HL-60 (cell line): ENCODE results near the gene STX8.

Experiments used
- CTCF ChIP-seq: IDR thresholded peaks from one replicate; pipeline ENCODE4 v1.5.1; 2011; ENCODE audit warnings: low read length, control low read depth, inconsistent platforms; ENCODE audit not compliant: insufficient read depth
- GABPA ChIP-seq: IDR thresholded peaks from 2 replicates; pipeline ENCODE4 v1.6.1; 2012; ENCODE audit warnings: low read depth
- POLR2AphosphoS5 ChIP-seq: IDR thresholded peaks from 2 replicates; pipeline ENCODE4 v1.6.1; 2012; ENCODE audit warnings: low read depth
- TF ChIP-seq, protein P1 (sequence below): IDR thresholded peaks from 2 replicates; pipeline ENCODE4 v1.6.1; 2012; ENCODE audit warnings: low read depth; ENCODE audit not compliant: insufficient replicate concordance

GRCh38 chr17:9513266-9513665, 62.4 kb downstream of the STX8 start:
- TF ChIP-seq CTCF: no peak
- TF ChIP-seq GABPA: no peak
- no peak for TF ChIP-seq POLR2AphosphoS5
- TF ChIP-seq, protein P1, sequence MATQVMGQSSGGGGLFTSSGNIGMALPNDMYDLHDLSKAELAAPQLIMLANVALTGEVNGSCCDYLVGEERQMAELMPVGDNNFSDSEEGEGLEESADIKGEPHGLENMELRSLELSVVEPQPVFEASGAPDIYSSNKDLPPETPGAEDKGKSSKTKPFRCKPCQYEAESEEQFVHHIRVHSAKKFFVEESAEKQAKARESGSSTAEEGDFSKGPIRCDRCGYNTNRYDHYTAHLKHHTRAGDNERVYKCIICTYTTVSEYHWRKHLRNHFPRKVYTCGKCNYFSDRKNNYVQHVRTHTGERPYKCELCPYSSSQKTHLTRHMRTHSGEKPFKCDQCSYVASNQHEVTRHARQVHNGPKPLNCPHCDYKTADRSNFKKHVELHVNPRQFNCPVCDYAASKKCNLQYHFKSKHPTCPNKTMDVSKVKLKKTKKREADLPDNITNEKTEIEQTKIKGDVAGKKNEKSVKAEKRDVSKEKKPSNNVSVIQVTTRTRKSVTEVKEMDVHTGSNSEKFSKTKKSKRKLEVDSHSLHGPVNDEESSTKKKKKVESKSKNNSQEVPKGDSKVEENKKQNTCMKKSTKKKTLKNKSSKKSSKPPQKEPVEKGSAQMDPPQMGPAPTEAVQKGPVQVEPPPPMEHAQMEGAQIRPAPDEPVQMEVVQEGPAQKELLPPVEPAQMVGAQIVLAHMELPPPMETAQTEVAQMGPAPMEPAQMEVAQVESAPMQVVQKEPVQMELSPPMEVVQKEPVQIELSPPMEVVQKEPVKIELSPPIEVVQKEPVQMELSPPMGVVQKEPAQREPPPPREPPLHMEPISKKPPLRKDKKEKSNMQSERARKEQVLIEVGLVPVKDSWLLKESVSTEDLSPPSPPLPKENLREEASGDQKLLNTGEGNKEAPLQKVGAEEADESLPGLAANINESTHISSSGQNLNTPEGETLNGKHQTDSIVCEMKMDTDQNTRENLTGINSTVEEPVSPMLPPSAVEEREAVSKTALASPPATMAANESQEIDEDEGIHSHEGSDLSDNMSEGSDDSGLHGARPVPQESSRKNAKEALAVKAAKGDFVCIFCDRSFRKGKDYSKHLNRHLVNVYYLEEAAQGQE: no peak
